MM.1S (cell line): ENCODE measurements around the gene MAP2K3.

ENCODE experiments used
- CTCF ChIP-seq: fragments of 300-600 bp; sonication (generic); IDR thresholded peaks from 2 replicates; pipeline ENCODE4 v1.5.1; 2016; ENCODE audit warnings: antibody characterized with exemption, low read length, mixed read lengths
- EZH2 ChIP-seq: fragments of 300-600 bp; sonication (generic); optimal IDR thresholded peaks from 2 replicates; pipeline ENCODE3; 2017; ENCODE audit warnings: low read depth, mild to moderate bottlenecking, antibody characterized with exemption, low read length, mixed read lengths
- EZH2phosphoT487 ChIP-seq: fragments of 300-600 bp; sonication (generic); IDR thresholded peaks from 2 replicates; pipeline ENCODE4 v1.6.1; 2018; ENCODE audit warnings: antibody characterized with exemption, low read length

- TF ChIP-seq CTCF (no peak), EZH2phosphoT487 (no peak), EZH2 (no peak)
Measured at GRCh38 chr17:21297026-21297520, 12.6 kb downstream of the MAP2K3 start.
